C4-2B (cell line): ENCODE measurements around the gene SPON1.

ENCODE experiments used
- H3K27ac ChIP-seq: fragments of 450-650 bp; 2 replicates; pipeline ENCODE4 v1.5.1; 2017
- ZFX ChIP-seq: fragments of 450-650 bp; IDR thresholded peaks from 2 replicates; pipeline ENCODE4 v1.6.1; 2017
- TF ChIP-seq, protein P1 (sequence below): fragments of 450-650 bp; conservative IDR thresholded peaks from 2 replicates; pipeline ENCODE4 v1.5.1; 2017; ENCODE audit warnings: mild to moderate bottlenecking

SPON1 gene

DNA sequence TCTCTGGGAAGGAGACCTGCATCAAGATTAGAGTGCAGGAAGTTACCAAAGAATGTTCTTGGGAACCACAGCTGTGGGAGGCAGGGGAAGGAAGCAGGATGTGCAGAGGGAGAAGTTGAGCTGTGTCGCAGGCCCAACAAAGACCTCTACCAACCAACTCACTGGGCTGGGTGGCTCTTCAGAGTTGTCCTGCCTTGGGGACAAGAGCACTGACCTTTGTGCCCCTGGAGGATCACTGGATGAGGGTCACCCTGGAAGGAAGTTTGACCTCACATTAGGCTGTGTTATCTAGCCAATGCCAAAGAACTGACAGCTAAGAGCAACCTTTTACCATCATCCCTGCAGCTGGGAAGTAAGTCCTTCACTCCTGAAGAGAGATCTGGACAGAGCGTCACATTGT, 265.8 kb downstream of the SPON1 start:
- TF ChIP-seq ZFX = no peak
- TF ChIP-seq, protein P1, sequence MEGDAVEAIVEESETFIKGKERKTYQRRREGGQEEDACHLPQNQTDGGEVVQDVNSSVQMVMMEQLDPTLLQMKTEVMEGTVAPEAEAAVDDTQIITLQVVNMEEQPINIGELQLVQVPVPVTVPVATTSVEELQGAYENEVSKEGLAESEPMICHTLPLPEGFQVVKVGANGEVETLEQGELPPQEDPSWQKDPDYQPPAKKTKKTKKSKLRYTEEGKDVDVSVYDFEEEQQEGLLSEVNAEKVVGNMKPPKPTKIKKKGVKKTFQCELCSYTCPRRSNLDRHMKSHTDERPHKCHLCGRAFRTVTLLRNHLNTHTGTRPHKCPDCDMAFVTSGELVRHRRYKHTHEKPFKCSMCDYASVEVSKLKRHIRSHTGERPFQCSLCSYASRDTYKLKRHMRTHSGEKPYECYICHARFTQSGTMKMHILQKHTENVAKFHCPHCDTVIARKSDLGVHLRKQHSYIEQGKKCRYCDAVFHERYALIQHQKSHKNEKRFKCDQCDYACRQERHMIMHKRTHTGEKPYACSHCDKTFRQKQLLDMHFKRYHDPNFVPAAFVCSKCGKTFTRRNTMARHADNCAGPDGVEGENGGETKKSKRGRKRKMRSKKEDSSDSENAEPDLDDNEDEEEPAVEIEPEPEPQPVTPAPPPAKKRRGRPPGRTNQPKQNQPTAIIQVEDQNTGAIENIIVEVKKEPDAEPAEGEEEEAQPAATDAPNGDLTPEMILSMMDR = no peak
- H3K27ac ChIP-seq = no peak overlapping the region

DNA sequence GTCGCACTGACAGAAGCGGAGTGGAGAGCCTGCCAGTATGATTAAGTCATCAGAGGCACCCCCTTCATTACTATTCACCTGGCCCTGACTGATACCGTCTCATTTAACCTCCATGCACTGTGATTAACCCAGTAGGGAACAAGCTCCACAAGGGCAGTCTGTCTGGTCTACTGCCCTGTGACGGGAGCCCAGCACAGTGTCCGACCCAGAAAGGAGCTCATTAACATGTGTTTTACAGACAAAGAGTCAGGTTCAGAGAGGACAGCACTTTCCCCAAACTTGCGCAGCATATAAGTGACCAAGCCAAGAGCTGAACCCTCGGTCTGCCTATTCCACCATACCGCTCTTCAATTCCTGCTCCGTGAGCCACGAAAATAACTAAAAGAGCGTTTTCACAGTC, 266.9 kb downstream of the SPON1 start:
- no peak overlapping the region for H3K27ac ChIP-seq
- no peak for TF ChIP-seq ZFX
- TF ChIP-seq, protein P1 = no peak

DNA sequence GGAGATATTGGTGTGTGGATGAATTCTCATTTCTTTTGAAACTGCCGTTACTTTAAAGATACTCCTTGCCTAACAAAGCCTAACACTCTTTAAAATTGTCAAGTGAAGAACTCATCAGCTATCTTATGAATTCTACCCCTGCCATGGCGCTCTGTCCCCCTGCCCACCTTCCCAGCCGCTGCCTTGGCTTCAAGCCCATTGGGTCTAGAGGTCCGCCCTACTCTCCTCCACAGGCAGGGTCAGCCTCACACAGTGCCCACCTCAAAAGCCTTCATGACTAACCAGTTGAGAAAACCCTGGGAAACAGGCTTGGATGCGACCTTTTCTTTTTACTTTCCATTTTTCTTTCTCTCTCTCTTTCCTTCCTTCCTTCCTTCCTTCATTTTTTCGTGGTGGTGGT, 267.9 kb downstream of the SPON1 start:
- no peak for TF ChIP-seq ZFX
- H3K27ac ChIP-seq = no peak overlapping the region

DNA sequence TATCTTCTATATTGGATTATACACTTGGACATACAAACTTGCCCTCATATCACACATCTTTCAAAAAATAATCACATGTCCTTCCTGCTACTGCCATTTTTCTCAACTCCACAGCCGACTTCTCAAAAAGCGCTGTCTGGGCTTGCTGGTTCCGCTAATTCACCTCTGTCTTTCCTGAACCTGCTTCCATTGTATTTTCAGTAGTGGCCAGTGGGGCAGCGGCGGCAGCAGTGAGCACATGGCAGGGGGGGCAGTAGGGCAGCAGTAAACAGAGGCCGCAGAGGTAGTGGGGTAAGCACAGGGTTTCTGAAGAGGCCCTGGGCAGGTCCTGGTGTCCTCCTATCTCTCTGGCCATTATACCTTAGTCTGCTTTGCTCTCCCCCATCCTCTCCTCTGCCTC, 270.1 kb downstream of the SPON1 start:
- H3K27ac ChIP-seq = no peak overlapping the region
- TF ChIP-seq, protein P1 = peak; percentile 87
- no peak for TF ChIP-seq ZFX

DNA sequence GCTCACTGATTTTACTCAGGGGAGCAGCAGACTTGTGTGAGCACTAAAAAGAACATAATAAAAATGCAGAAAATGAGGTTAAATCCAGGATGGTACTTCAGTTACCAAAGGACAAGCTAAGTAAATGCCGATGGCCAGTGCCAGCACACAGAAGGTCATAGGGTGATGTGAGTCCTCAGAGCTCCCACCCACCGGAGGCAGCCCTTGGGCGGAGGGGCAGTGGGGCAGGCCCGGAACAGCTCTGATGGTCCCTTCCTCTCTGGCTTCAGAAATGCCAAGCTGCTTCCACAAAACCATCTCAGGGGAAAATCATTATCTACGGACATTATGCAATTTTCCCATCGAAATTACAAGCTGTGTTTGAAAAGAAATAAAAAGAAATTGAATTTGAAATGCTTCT, 271.9 kb downstream of the SPON1 start:
- H3K27ac ChIP-seq = no peak overlapping the region
- no peak for TF ChIP-seq ZFX
- TF ChIP-seq, protein P1 = no peak

DNA sequence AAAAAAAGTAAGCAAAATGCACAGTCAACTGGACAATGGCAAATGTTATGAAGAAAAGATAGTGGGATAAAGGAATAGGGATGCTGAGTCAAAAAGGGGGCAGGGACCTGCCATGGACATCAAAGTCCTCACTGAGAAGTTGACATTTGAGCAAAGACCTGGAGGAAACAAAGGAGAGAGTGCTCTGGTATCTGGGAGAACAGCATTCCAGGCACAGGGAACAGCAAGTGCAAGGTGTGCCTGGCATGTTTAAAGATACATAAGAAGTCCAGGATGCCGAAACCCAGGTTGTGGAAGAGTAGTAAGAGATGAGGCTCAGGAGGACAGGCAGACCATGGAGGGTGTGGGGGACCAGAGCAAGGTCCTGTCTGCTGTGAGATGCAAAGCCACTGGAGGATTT, 273.2 kb downstream of the SPON1 start:
- no peak for TF ChIP-seq ZFX
- TF ChIP-seq, protein P1 = no peak
- H3K27ac ChIP-seq = no peak overlapping the region

DNA sequence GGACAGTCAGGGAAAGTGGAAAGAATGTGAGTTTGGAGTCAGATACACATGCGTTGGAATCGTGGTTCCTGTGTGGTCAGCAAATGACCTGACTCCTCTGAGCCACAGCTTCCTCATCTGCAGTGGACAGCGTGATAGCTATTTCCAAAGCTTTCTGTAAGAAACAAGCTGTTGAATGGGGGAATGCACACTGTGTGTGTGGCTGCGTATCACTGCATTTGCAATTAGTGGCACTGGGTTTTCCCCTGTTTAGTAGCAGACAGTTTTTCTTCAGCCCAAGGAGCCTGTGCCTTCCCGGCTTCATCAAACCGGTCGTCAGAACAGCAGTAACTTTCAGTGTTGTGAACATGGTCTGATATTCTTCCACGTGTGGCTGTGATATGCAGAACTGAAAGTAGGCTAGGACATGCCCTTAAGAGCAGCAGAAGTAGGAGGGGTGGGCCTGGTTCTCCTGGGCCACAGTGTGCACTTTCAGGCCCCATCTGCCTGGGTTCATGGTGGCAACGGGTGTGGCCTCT, 275.0 kb downstream of the SPON1 start:
- H3K27ac ChIP-seq = no peak overlapping the region
- TF ChIP-seq ZFX = no peak
- TF ChIP-seq, protein P1 = no peak

DNA sequence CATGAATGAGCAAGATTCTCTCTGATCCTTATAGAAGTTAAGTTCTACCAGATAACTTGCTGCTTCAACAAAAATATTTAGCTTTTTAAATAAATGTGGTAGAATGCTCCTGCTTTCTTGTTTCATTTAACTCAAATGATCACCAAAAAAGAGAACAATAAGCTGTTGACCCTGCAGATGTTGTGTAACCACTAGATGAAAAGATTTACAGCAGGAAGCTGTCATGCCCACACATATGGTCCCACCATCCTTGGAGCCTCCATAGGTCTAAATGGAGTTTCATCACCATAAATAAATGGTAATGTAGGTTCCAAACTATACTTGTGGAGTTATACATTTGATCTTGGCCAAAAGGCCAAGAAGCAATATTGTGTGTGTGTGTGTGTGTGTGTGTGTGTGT, 277.7 kb downstream of the SPON1 start:
- TF ChIP-seq, protein P1 = no peak
- TF ChIP-seq ZFX = no peak
- no peak overlapping the region for H3K27ac ChIP-seq
